Endothelial cell of umbilical vein (primary cell): ENCODE data around the gene COQ4. TPM values are rescaled to one million over a fixed set of nuclear protein-coding genes. Genes with fewer than 3 reads are reported as not detected.
A peak's percentile ranks its signal among the peaks of the same experiment; 100 is the strongest.

ENCODE experiments used
- BruUV-seq: library from RNA; stranded (reverse); fragments of 400-500 nt; replicated peaks from 2 replicates; lab custom pipeline; 2021; lab: Mats Ljungman, UMichigan
- CTCF ChIA-PET: fragments of 300-600, 350-600 bp; sonication (Branson Sonifier 250); formaldehyde crosslinking; loops from one replicate; lab custom pipeline; 2021; ENCODE audit warnings: antibody characterized with exemption, inconsistent platforms; lab: Charles Lee
- POLR2A ChIA-PET: fragments of 300-600, 350-600 bp; sonication (Branson Sonifier 250); formaldehyde crosslinking; loops from one replicate; lab custom pipeline; 2021; ENCODE audit warnings: antibody characterized with exemption, inconsistent platforms; lab: Charles Lee
- DNase-seq: peaks from one replicate; pipeline ENCODE4 v3.0.0-alpha.2; 2011; ENCODE audit warnings: low read depth, low spot score
- FAIRE-seq: peaks from 2 replicates; lab custom pipeline; 2011; peaks lifted over from hg19 to GRCh38; lab: Jason Lieb, UNC
- H2AFZ ChIP-seq: 2 replicates; pipeline ENCODE4 v1.6.0; 2012; ENCODE audit warnings: low read depth, low read length, control low read depth, inconsistent platforms
- H3K27ac ChIP-seq: 2 replicates; pipeline ENCODE4 v1.5.1; 2011; ENCODE audit warnings: low read depth, mild to moderate bottlenecking, control low read depth, low read length, moderate library complexity; ENCODE audit not compliant: insufficient read depth
- H3K27me3 ChIP-seq, 2 experiments: 2 replicates each; pipeline versions ENCODE4 v1.6.0 to v1.6.1; 2011; ENCODE audit warnings: low read length in 2 of 2, mixed read lengths in 1 of 2; ENCODE audit not compliant: control insufficient read depth in 2 of 2, insufficient read depth in 2 of 2
- H3K36me3 ChIP-seq, 2 experiments: 2 replicates in 1 of 2; 3 replicates in 1 of 2; pipeline ENCODE4 v1.5.1; 2011; ENCODE audit warnings: low read length in 2 of 2, mild to moderate bottlenecking in 1 of 2, moderate library complexity in 1 of 2; ENCODE audit not compliant: control insufficient read depth in 2 of 2, insufficient read depth in 2 of 2; ENCODE audit errors: extremely low read depth in 1 of 2
- H3K4me1 ChIP-seq: 3 replicates; pipeline ENCODE4 v1.5.1; 2011; ENCODE audit warnings: mild to moderate bottlenecking, low read length; ENCODE audit not compliant: control insufficient read depth, insufficient read depth; ENCODE audit errors: extremely low read depth
- H3K4me2 ChIP-seq: 2 replicates; pipeline ENCODE4 v1.6.1; 2011; ENCODE audit warnings: low read length, control low read depth, mixed read lengths; ENCODE audit not compliant: insufficient read depth
- H3K4me3 ChIP-seq, 3 experiments: fragments of 200-600 bp in 1 of 3; sonication (generic), shearing (Covaris generic) in 1 of 3; replicated peaks in 1 of 3; 2 replicates each; pipeline ENCODE4 v1.5.1; 2011 to 2016; ENCODE audit warnings: control low read depth in 3 of 3, low read length in 3 of 3, mild to moderate bottlenecking in 2 of 3, inconsistent platforms in 1 of 3, low read depth in 1 of 3, moderate library complexity in 1 of 3; ENCODE audit not compliant: insufficient read depth in 1 of 3
- H3K79me2 ChIP-seq: 2 replicates; pipeline ENCODE4 v1.6.0; 2012; ENCODE audit warnings: low read length, inconsistent platforms; ENCODE audit not compliant: control insufficient read depth, insufficient read depth
- H3K9ac ChIP-seq: replicated peaks from 2 replicates; pipeline ENCODE3; 2011; ENCODE audit warnings: low read length, control low read depth; ENCODE audit not compliant: insufficient read depth; ENCODE audit errors: extremely low read depth
- H3K9me1 ChIP-seq: replicated peaks from 3 replicates; pipeline ENCODE4 v1.6.0; 2011; ENCODE audit warnings: mild to moderate bottlenecking, low read length; ENCODE audit not compliant: control insufficient read depth, insufficient read depth; ENCODE audit errors: extremely low read depth
- H3K9me3 ChIP-seq: replicated peaks from 2 replicates; pipeline ENCODE4 v1.5.1; 2012; ENCODE audit warnings: low read length, inconsistent platforms; ENCODE audit not compliant: control insufficient read depth, insufficient read depth
- H4K20me1 ChIP-seq: replicated peaks from 2 replicates; pipeline ENCODE3; 2011; ENCODE audit warnings: mild to moderate bottlenecking, low read length; ENCODE audit not compliant: control insufficient read depth, insufficient read depth; ENCODE audit errors: extremely low read depth
- FOS ChIP-seq: IDR thresholded peaks from 2 replicates; pipeline ENCODE4 v1.6.1; 2011; ENCODE audit warnings: mild to moderate bottlenecking, low read length, moderate library complexity, borderline replicate concordance; ENCODE audit not compliant: insufficient read depth
- GATA2 ChIP-seq: IDR thresholded peaks from 2 replicates; pipeline ENCODE4 v1.7.0; 2011; ENCODE audit warnings: low read depth, mild to moderate bottlenecking, moderate library complexity, mixed read lengths, low read length; ENCODE audit not compliant: insufficient read length, insufficient read depth
- JUN ChIP-seq: IDR thresholded peaks from 2 replicates; pipeline ENCODE4 v1.6.1; 2011; ENCODE audit warnings: borderline replicate concordance, low read depth; ENCODE audit not compliant: insufficient read length, insufficient read depth
- MYC ChIP-seq: IDR thresholded peaks from one replicate; pipeline ENCODE4 v1.6.1; 2011; ENCODE audit warnings: mild to moderate bottlenecking, low read depth, low read length
- POLR2A ChIP-seq: IDR thresholded peaks from 2 replicates; pipeline ENCODE4 v1.6.1; 2012; ENCODE audit warnings: low read depth, mild to moderate bottlenecking, control low read depth, low read length
- POLR2AphosphoS5 ChIP-seq: IDR thresholded peaks from 2 replicates; pipeline ENCODE4 v1.6.1; 2012; ENCODE audit warnings: low read depth, mild to moderate bottlenecking, control low read depth, low read length, moderate library complexity; ENCODE audit not compliant: insufficient read depth
- dilution Hi-C: fragments of 300-500 bp; cut with MboI; formaldehyde crosslinking; loops from one replicate; pipeline ENCODE4 v1.15.0; 2019; ENCODE audit warnings: low sequenced_read_pairs; ENCODE audit not compliant: extremely low pct_ligation_motif_present
- intact Hi-C: fragments of 100-400 bp; cut with micrococcal nuclease; formaldehyde crosslinking; loops from one replicate; pipeline ENCODE4 v1.10.0; 2022
- polyA plus RNA-seq, 4 experiments: library from polyadenylated mRNA; depleted of rRNA in 3 of 4; stranded (reverse) in 3 of 4; unstranded in 1 of 4; fragments of >200 nt; gene quantifications; 2 replicates each; pipeline versions ENCODE4 v1.2.1 to v1.2.3, GENCODE V29; 2011 to 2012; ENCODE audit warnings: missing spikeins in 1 of 4
- total RNA-seq: library from RNA; stranded (reverse); gene quantifications from 2 replicates; pipeline ENCODE4 v1.2.3, GENCODE V29; 2021
- TF ChIP-seq, protein P1 (sequence below), 2 donors: IDR thresholded peaks; 1 replicate in 1 of 2; 2 replicates in 1 of 2; pipeline ENCODE4 v1.5.1; 2011; ENCODE audit warnings: low read length in 2 of 2, mild to moderate bottlenecking in 2 of 2, moderate library complexity in 2 of 2, control low read depth in 1 of 2, inconsistent platforms in 1 of 2, low read depth in 1 of 2; ENCODE audit not compliant: insufficient read depth in 1 of 2; ENCODE audit errors: extremely low read depth in 1 of 2
- TF ChIP-seq, protein P2 (sequence below): IDR thresholded peaks from 2 replicates; pipeline ENCODE4 v1.6.1; 2011; ENCODE audit not compliant: insufficient read depth, insufficient read length

The COQ4 gene
- total and polyA plus RNA-seq, 2 donors (not counting 3 experiments of a cell fraction or from before 2014, with no cell fraction given) = 44.4 to 78.1 TPM

DNA sequence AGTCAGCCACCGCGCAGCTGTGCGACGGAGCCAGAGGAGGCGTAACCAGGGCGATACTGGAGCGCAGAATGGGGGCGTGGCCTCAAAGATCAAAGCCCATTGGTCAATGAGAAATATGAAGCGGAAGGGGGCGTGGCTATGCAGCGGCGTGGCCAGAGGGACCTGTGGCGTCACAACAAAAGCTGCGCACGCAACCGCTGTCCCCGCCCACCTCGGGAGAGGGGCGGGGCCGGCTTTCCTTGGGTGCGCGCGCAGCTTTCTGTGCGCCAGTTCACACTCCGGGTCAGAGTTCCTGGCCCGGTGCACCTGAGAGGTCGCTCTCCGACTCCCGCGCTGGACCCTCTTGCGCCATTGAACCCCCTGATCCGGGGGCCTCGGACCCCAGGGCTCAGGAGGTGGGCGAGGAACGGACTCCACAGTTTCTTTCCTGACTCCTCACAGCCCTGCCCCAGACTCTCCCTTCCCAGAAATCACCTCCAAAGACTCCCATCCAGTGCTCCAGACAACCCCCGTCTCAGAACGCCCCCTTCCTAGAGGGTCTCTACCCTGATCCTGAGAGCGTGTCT lies 46.5 kb upstream of the COQ4 start, which contains the start of gene SWI5:
Gene SWI5, plus strand, starts transcription at position 269 of the 566 bp plus-strand sequence.
- peak within 1 kb of the TSS; percentile 95 for H3K9ac ChIP-seq
- peak within 1 kb of the TSS; percentile 68 for H2AFZ ChIP-seq
- H3K4me1 ChIP-seq = peaks cover 27% of the 10 kb centered on the region
- dilution Hi-C loops = no loop called here
- H3K9me1 ChIP-seq = no peaks in the 10 kb centered on the region
- CTCF ChIA-PET = interaction anchor here (0.7 to 1.1 kb wide), 6 partner anchors 19 to 145 kb away, joined by 3 to 7 read pairs (median 5); partner anchors contain the start of gene CERCAM
- H3K4me3 ChIP-seq = peak within 1 kb of the TSS; percentile 80 to 95 (median 81)
- peaks cover 27% of the 10 kb centered on the region for H3K79me2 ChIP-seq
- no peaks in the 10 kb centered on the region for H4K20me1 ChIP-seq
- DNase-seq = peak; percentile 100
- TSS peak; percentile 51 for BruUV-seq
- intact Hi-C loops = loop anchor here (1.0 kb wide), 2 partner anchors 19 to 116 kb away; partner anchors contain the start of gene BBLN
- FAIRE-seq = peak; percentile 99
- H3K27me3 ChIP-seq = no peaks in the 10 kb centered on the region
- no peaks in the 10 kb centered on the region for H3K9me3 ChIP-seq
- POLR2A ChIA-PET = interaction anchor here (0.5 kb wide), 1 partner anchor 1548 kb away, joined by 7 read pairs; the partner anchor contains the start of gene TOR1A
- peak within 1 kb of the TSS; percentile 86 for H3K4me2 ChIP-seq
- H3K27ac ChIP-seq = peak within 1 kb of the TSS; percentile 89
- H3K36me3 ChIP-seq = peaks cover 2 to 10% of the 10 kb centered on the region in 2 experiments
- TF ChIP-seq MYC (no peak), POLR2AphosphoS5 (peak; percentile 81), POLR2A (peak; percentile 89)

DNA sequence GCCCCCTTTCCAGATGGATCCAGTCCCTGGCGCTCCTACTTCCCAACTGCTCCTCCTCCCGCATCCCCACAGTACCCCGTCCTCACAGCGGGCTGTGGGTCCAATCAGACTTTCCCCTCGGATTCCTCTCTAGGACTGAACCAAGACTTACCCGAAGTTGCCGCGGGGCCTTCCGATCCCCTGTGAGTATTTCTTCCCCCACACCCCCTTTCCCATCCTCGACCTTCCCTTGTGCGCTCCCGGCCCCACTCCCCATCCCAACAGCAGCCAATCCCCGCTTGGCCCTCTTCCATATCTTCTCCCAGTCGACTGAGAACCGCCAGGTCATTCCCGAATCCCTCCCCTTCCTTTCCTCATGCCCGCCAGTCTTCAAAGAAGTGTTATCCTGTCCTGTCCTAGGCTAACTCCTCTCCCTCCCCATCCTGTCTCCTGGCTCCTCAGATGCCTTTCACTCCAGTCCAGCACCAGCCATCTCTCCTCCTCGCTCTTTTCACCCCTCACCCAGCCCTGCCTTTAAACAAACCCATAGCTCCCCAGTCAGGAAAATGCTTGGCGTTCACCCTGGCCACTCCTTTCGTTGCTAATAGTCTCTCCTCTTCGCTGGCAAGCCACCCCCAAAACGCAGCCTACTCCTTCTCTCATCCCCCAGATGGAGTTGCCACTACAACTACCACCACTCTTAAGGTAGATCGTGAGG lies 45.9 kb upstream of the COQ4 start:
- Histone ChIP-seq H3K79me2 (peaks cover 27% of the 10 kb centered on the region), H3K4me3 (peak overlapping the region; percentile 42 to 80 (median 73)), H3K9me1 (no peaks in the 10 kb centered on the region), H3K36me3 (peaks cover 2 to 8% of the 10 kb centered on the region in 2 experiments), H4K20me1 (no peaks in the 10 kb centered on the region), H3K9ac (peak overlapping the region; percentile 76), H2AFZ (peak overlapping the region; percentile 55), H3K9me3 (no peaks in the 10 kb centered on the region), H3K27me3 (no peaks in the 10 kb centered on the region), H3K27ac (peak overlapping the region; percentile 54), H3K4me2 (peak overlapping the region; percentile 81), H3K4me1 (peaks cover 27% of the 10 kb centered on the region)
- ChIA-PET POLR2A (interaction anchor here (0.5 kb wide), 1 partner anchor 1547 kb away, joined by 7 read pairs; the partner anchor contains the start of gene TOR1A), CTCF (interaction anchor here (0.9 to 1.7 kb wide), 4 partner anchors 27 to 144 kb away, joined by 3 to 6 read pairs (median 4); partner anchors contain the start of gene CERCAM)
- dilution Hi-C loops = no loop called here
- DNase-seq = peak; percentile 54
- peak; percentile 76 for FAIRE-seq
- no TSS peak for BruUV-seq
- TF ChIP-seq POLR2A (peak; percentile 79), FOS (no peak), JUN (no peak), GATA2 (no peak), POLR2AphosphoS5 (no peak)
- TF ChIP-seq, protein P1, sequence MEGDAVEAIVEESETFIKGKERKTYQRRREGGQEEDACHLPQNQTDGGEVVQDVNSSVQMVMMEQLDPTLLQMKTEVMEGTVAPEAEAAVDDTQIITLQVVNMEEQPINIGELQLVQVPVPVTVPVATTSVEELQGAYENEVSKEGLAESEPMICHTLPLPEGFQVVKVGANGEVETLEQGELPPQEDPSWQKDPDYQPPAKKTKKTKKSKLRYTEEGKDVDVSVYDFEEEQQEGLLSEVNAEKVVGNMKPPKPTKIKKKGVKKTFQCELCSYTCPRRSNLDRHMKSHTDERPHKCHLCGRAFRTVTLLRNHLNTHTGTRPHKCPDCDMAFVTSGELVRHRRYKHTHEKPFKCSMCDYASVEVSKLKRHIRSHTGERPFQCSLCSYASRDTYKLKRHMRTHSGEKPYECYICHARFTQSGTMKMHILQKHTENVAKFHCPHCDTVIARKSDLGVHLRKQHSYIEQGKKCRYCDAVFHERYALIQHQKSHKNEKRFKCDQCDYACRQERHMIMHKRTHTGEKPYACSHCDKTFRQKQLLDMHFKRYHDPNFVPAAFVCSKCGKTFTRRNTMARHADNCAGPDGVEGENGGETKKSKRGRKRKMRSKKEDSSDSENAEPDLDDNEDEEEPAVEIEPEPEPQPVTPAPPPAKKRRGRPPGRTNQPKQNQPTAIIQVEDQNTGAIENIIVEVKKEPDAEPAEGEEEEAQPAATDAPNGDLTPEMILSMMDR (IDR thresholded peaks at IDR 0.05; ENCODE audit: extremely low read depth in 1 of 2, insufficient read depth in 1 of 2, low read depth in 1 of 2, low read length in 2 of 2) = no peak
- TF ChIP-seq, protein P2, sequence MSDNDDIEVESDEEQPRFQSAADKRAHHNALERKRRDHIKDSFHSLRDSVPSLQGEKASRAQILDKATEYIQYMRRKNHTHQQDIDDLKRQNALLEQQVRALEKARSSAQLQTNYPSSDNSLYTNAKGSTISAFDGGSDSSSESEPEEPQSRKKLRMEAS = no peak
- intact Hi-C loops = loop anchor here (1.0 kb wide), 2 partner anchors 19 to 116 kb away; partner anchors contain the start of gene BBLN
